HepG2 (cell line): ENCODE results near the gene NUDCD3.

Source experiments
- FOXM1 ChIP-seq: sonication (generic); formaldehyde crosslinking; IDR thresholded peaks from 2 replicates; pipeline ENCODE4 v1.5.0; 2020; ENCODE audit warnings: missing genetic modification reagents
- RBAK ChIP-seq: sonication (generic); formaldehyde crosslinking; IDR thresholded peaks from 2 replicates; pipeline ENCODE4 v1.5.1; 2020; ENCODE audit warnings: mild to moderate bottlenecking, missing genetic modification reagents
- TCF12 ChIP-seq, 2 experiments: fragments of 450-650 bp in 1 of 2; sonication (generic) in 1 of 2; formaldehyde crosslinking in 1 of 2; IDR thresholded peaks; 2 replicates each; pipeline versions ENCODE4 v1.6.1 to v1.8.0; 2017 to 2022; ENCODE audit warnings: antibody characterized with exemption in 1 of 2, mild to moderate bottlenecking in 1 of 2, missing genetic modification reagents in 1 of 2, moderate library complexity in 1 of 2
- ZNF776 ChIP-seq: sonication (generic); formaldehyde crosslinking; IDR thresholded peaks from 2 replicates; pipeline ENCODE4 v1.4.0; 2020; ENCODE audit warnings: mild to moderate bottlenecking, missing genetic modification reagents
- TF ChIP-seq, protein P1 (sequence below): sonication (generic); formaldehyde crosslinking; IDR thresholded peaks from 2 replicates; pipeline ENCODE4 v1.5.0; 2020; ENCODE audit warnings: mild to moderate bottlenecking, missing genetic modification reagents, moderate library complexity

DNA sequence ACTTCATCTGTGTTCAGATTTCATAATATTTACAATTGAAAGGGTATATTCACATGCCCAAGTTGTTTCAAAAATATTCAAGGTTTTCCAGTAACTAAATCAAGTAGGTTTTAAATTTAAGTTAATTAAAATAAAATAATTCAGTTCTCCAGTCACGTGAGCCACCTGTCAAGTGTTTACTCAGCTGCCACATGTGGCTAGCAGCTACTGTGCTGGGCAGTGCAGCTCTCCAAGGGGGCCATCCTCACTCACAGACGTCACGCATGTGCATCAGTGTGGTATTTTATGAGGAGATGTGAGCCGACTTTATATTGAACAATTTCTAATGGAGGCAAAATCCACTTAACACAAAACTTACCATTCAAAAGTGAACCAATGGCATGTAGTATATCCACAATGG is 95.4 kb downstream of the NUDCD3 start:
- TF ChIP-seq FOXM1 (CRISPR knock-in tag) (no peak), ZNF776 (CRISPR knock-in tag) (no peak), RBAK (no peak), TCF12 (IDR thresholded peaks at IDR 0.05) (no peak), TCF12 (CRISPR knock-in tag; IDR thresholded peaks at IDR 0.05) (no peak)
- TF ChIP-seq, protein P1, sequence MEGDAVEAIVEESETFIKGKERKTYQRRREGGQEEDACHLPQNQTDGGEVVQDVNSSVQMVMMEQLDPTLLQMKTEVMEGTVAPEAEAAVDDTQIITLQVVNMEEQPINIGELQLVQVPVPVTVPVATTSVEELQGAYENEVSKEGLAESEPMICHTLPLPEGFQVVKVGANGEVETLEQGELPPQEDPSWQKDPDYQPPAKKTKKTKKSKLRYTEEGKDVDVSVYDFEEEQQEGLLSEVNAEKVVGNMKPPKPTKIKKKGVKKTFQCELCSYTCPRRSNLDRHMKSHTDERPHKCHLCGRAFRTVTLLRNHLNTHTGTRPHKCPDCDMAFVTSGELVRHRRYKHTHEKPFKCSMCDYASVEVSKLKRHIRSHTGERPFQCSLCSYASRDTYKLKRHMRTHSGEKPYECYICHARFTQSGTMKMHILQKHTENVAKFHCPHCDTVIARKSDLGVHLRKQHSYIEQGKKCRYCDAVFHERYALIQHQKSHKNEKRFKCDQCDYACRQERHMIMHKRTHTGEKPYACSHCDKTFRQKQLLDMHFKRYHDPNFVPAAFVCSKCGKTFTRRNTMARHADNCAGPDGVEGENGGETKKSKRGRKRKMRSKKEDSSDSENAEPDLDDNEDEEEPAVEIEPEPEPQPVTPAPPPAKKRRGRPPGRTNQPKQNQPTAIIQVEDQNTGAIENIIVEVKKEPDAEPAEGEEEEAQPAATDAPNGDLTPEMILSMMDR (CRISPR knock-in tag) = no peak
